GM23338 (cell line): ENCODE results near the gene CLSTN2.

ENCODE experiments used
- CTCF ChIP-seq, 2 experiments: fragments of 200-600 bp in 1 of 2; sonication (generic) in 1 of 2; conservative IDR thresholded peaks; 2 replicates each; pipeline versions ENCODE4 v1.5.1 to v1.6.1; 2016 to 2017; ENCODE audit warnings: antibody characterized with exemption in 2 of 2, low read depth in 2 of 2, mild to moderate bottlenecking in 2 of 2, moderate library complexity in 1 of 2
- POLR2AphosphoS5 ChIP-seq: IDR thresholded peaks from 2 replicates; pipeline ENCODE4 v1.6.1; 2016; ENCODE audit warnings: antibody characterized with exemption, low read depth

GRCh38 chr3:140198242-140198641 is 263.3 kb downstream of the CLSTN2 start:
- TF ChIP-seq CTCF (conservative IDR thresholded peaks at IDR 0.05; ENCODE audit: low read depth in 2 of 2) (no peak), POLR2AphosphoS5 (no peak)
